ENCODE measurements around the gene ABCD3.
A peak's percentile ranks its signal among the peaks of the same experiment; 100 is the strongest.

DNA sequence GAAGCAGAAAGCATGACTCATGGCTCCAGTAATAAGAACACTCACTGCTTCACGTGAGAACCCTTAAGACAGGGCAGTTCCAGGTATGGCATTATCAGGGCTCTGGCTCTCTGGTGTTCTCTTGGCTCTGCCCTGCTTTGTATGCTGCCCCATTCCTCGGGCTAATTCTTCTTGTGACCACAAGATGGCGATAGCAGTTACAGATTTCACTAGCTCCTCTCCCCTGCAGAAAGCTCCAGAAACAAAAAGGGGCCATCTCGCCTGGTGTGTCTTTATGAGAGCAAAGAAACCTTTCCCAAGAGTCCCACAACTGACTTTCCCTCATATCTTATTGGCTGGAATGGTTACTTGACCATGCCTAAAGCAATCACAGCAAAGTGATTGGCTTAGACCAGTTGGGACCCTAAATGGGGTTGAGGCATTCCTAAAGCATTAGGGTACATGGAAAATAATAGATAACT is 63.3 kb downstream of the ABCD3 start:
- TF ChIP-seq, protein P1, sequence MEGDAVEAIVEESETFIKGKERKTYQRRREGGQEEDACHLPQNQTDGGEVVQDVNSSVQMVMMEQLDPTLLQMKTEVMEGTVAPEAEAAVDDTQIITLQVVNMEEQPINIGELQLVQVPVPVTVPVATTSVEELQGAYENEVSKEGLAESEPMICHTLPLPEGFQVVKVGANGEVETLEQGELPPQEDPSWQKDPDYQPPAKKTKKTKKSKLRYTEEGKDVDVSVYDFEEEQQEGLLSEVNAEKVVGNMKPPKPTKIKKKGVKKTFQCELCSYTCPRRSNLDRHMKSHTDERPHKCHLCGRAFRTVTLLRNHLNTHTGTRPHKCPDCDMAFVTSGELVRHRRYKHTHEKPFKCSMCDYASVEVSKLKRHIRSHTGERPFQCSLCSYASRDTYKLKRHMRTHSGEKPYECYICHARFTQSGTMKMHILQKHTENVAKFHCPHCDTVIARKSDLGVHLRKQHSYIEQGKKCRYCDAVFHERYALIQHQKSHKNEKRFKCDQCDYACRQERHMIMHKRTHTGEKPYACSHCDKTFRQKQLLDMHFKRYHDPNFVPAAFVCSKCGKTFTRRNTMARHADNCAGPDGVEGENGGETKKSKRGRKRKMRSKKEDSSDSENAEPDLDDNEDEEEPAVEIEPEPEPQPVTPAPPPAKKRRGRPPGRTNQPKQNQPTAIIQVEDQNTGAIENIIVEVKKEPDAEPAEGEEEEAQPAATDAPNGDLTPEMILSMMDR (IDR thresholded peaks at IDR 0.05): peak; percentile 70 to 86 (median 79)
- TF ChIP-seq POLR2A (IDR thresholded peaks at IDR 0.05): no peak
